GM13977 (cell line): ENCODE results near the gene ZNF841.
A peak's percentile ranks its signal among the peaks of the same experiment; 100 is the strongest.

Source experiments
- DNase-seq: peaks from one replicate; pipeline ENCODE4 v3.0.0; 2012; ENCODE audit warnings: low spot score
- in situ Hi-C: fragments of 300-500 bp; cut with MboI; formaldehyde crosslinking; loops from one replicate; pipeline ENCODE4 v1.12.0; 2022; ENCODE audit warnings: low sequenced_read_pairs, low pct_unique_long_range_greater_than_20kb, mixed read lengths, inconsistent platforms; ENCODE audit not compliant: unreplicated experiment
- TF ChIP-seq, protein P1 (sequence below): IDR thresholded peaks from 2 replicates; pipeline ENCODE4 v1.5.1; 2012; ENCODE audit warnings: mild to moderate bottlenecking, control low read depth; ENCODE audit not compliant: insufficient read depth; ENCODE audit errors: extremely low read depth, missing control alignments

ZNF841 gene

GRCh38 chr19:52138278-52138982 lies 42.9 kb upstream of the ZNF841 start:
- in situ Hi-C loops: no loop called here
- TF ChIP-seq, protein P1, sequence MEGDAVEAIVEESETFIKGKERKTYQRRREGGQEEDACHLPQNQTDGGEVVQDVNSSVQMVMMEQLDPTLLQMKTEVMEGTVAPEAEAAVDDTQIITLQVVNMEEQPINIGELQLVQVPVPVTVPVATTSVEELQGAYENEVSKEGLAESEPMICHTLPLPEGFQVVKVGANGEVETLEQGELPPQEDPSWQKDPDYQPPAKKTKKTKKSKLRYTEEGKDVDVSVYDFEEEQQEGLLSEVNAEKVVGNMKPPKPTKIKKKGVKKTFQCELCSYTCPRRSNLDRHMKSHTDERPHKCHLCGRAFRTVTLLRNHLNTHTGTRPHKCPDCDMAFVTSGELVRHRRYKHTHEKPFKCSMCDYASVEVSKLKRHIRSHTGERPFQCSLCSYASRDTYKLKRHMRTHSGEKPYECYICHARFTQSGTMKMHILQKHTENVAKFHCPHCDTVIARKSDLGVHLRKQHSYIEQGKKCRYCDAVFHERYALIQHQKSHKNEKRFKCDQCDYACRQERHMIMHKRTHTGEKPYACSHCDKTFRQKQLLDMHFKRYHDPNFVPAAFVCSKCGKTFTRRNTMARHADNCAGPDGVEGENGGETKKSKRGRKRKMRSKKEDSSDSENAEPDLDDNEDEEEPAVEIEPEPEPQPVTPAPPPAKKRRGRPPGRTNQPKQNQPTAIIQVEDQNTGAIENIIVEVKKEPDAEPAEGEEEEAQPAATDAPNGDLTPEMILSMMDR: no peak
- peak; percentile 25 for DNase-seq

GRCh38 chr19:52120286-52120685 lies 24.7 kb upstream of the ZNF841 start:
- TF ChIP-seq, protein P1: no peak
- no peak for DNase-seq
- in situ Hi-C loops: no loop called here

GRCh38 chr19:52115526-52116053 lies 20.0 kb upstream of the ZNF841 start:
- TF ChIP-seq, protein P1: no peak
- in situ Hi-C loops: no loop called here
- DNase-seq: no peak

DNA sequence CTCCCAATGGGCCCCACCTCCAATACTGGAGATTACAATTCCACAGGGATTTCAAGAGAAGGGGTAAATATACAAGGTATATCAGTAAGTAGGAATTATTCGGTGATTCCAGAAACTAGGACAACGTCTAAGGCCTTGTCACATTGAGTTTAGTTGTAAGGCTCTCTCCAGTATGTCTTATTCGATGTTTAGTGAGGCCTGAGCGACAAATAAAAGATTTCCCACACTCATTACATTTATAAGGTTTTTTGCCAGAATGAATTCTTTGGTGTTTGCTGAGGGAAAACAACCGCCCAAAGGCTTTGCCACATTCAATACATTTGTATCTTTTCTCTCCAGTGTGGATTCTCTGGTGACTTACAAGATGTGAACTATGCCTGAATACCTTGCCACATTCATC lies 19.1 kb upstream of the ZNF841 start:
- TF ChIP-seq, protein P1: no peak
- DNase-seq: no peak
- in situ Hi-C loops: no loop called here

DNA sequence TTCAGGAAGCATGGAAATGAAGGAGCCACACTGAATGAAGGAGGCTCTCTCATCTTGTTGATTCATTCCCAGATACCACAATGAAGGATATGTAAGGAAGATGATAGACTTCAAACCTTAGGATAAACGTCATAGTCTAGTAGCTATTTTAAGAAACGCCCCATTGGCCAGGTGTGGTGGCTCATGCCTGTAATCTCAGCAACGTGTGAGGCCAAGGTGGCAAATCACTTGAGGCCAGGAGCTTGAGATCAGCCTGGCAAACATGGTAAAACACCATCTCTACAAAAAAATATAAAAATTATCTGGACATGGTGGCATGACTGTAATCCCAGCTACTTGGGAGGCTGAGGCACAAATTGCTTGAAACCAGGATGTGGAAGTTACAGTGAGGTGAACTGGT lies 17.1 kb upstream of the ZNF841 start:
- TF ChIP-seq, protein P1: no peak
- no peak for DNase-seq
- in situ Hi-C loops: no loop called here

DNA sequence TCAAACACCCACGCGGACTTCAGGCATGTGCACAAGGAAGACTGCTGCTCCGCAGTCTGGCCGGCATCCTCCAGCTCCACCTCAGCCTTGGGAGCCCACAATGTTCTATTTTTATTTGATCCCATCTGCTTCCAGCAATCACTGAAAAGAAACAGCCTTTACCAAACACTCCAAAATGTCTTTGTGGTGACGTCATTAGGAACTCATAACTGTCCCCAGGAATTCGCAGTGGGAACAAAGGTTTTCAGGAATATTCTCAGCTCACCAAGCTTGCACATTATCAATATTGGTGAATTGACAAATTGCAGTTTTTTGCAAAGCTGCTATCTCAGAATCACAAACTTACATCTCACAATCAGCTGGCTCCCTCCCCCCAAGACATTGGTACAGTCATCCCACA lies 15.2 kb upstream of the ZNF841 start:
- TF ChIP-seq, protein P1: no peak
- in situ Hi-C loops: no loop called here
- no peak for DNase-seq
